Neuronal stem cell (in vitro differentiated cells): ENCODE results near the gene CDC123.

Experiments used
- DNase-seq: peaks from one replicate; pipeline ENCODE4 v3.0.0-alpha.2; 2013; ENCODE audit warnings: low spot score
- H2AFZ ChIP-seq: one replicate; pipeline ENCODE4 v1.6.1; 2013; ENCODE audit warnings: mild to moderate bottlenecking, low read length, inconsistent platforms
- H2AK5ac ChIP-seq: 2 replicates; pipeline ENCODE4 v1.6.1; 2013; ENCODE audit warnings: low read depth, mild to moderate bottlenecking, inconsistent platforms, low read length, moderate library complexity, mixed read lengths
- H2BK120ac ChIP-seq: 2 replicates; pipeline ENCODE4 v1.6.1; 2013; ENCODE audit warnings: low read depth, mild to moderate bottlenecking, inconsistent platforms, low read length, moderate library complexity, mixed read lengths
- H2BK12ac ChIP-seq: one replicate; pipeline ENCODE4 v1.6.1; 2013; ENCODE audit warnings: low read length, inconsistent platforms
- H2BK15ac ChIP-seq: 2 replicates; pipeline ENCODE4 v1.6.1; 2013; ENCODE audit warnings: mild to moderate bottlenecking, low read length, inconsistent platforms, mixed read lengths
- H2BK5ac ChIP-seq: one replicate; pipeline ENCODE4 v1.6.1; 2013; ENCODE audit warnings: inconsistent platforms, mild to moderate bottlenecking, low read length, moderate library complexity
- H3K14ac ChIP-seq: one replicate; pipeline ENCODE4 v1.6.1; 2013; ENCODE audit warnings: low read length, inconsistent platforms
- H3K18ac ChIP-seq: 2 replicates; pipeline ENCODE4 v1.6.1; 2013; ENCODE audit warnings: low read length, inconsistent platforms
- H3K23ac ChIP-seq: 2 replicates; pipeline ENCODE4 v1.6.1; 2013; ENCODE audit warnings: low read depth, mild to moderate bottlenecking, mixed read lengths, low read length, inconsistent platforms; ENCODE audit not compliant: poor library complexity
- H3K27ac ChIP-seq: replicated peaks from 3 replicates; pipeline ENCODE4 v1.5.1; 2013; ENCODE audit warnings: low read length, inconsistent platforms
- H3K27me3 ChIP-seq, 3 experiments: 2 replicates each; pipeline ENCODE4 v1.6.1; 2013; ENCODE audit warnings: low read length in 3 of 3, mild to moderate bottlenecking in 2 of 3, inconsistent platforms in 1 of 3, low read depth in 1 of 3, mixed read lengths in 1 of 3, moderate library complexity in 1 of 3; ENCODE audit not compliant: control insufficient read depth in 3 of 3, insufficient read depth in 3 of 3
- H3K36me3 ChIP-seq, 2 donors: replicated peaks in 1 of 2; 2 replicates each; pipeline ENCODE4 v1.6.1; 2013; ENCODE audit warnings: low read length in 2 of 2; ENCODE audit not compliant: control insufficient read depth in 2 of 2, insufficient read depth in 2 of 2
- H3K4ac ChIP-seq: 2 replicates; pipeline ENCODE4 v1.6.1; 2013; ENCODE audit warnings: inconsistent platforms, mild to moderate bottlenecking, low read length, moderate library complexity
- H3K4me1 ChIP-seq, 2 donors: 1 replicate in 1 of 2; 2 replicates in 1 of 2; pipeline ENCODE4 v1.6.1; 2013; ENCODE audit warnings: low read length in 2 of 2, low read depth in 1 of 2; ENCODE audit not compliant: control insufficient read depth in 2 of 2, insufficient read depth in 1 of 2
- H3K4me2 ChIP-seq: one replicate; pipeline ENCODE4 v1.6.1; 2013; ENCODE audit warnings: mild to moderate bottlenecking, low read length, inconsistent platforms; ENCODE audit not compliant: insufficient read depth, poor library complexity, severe bottlenecking
- H3K4me3 ChIP-seq, 2 donors: 2 replicates each; pipeline ENCODE4 v1.5.1; 2013; ENCODE audit warnings: low read length in 2 of 2, mild to moderate bottlenecking in 2 of 2, inconsistent platforms in 1 of 2, moderate library complexity in 1 of 2
- H3K79me1 ChIP-seq: one replicate; pipeline ENCODE4 v1.6.1; 2013; ENCODE audit warnings: low read depth, mild to moderate bottlenecking, inconsistent platforms, low read length, moderate library complexity
- H3K9ac ChIP-seq: one replicate; pipeline ENCODE4 v1.6.1; 2013; ENCODE audit warnings: mild to moderate bottlenecking, low read depth, low read length, inconsistent platforms; ENCODE audit not compliant: poor library complexity
- H3K9me3 ChIP-seq, 2 donors: replicated peaks in 1 of 2; 2 replicates each; pipeline versions ENCODE3 to v1.6.1; 2013; ENCODE audit warnings: low read length in 2 of 2, mild to moderate bottlenecking in 2 of 2, inconsistent platforms in 1 of 2, low read depth in 1 of 2, mixed read lengths in 1 of 2, moderate library complexity in 1 of 2; ENCODE audit not compliant: control insufficient read depth in 2 of 2, insufficient read depth in 1 of 2
- H4K8ac ChIP-seq: one replicate; pipeline ENCODE4 v1.6.1; 2013; ENCODE audit warnings: low read depth, mild to moderate bottlenecking, inconsistent platforms, low read length, moderate library complexity
- H4K91ac ChIP-seq: one replicate; pipeline ENCODE4 v1.6.1; 2013; ENCODE audit warnings: low read length, low read depth, mild to moderate bottlenecking, inconsistent platforms; ENCODE audit not compliant: poor library complexity
- WGBS, 2 donors: extraction: QIAGEN DNeasy Blood & Tissue Kit; methylation state at CpG; one replicate each; pipeline ENCODE4 v1.1.7; 2013; ENCODE audit warnings: missing lambda C conversion rate in 2 of 2, mixed read lengths in 1 of 2; ENCODE audit not compliant: insufficient read length in 2 of 2, insufficient replicate concordance in 1 of 2; ENCODE audit errors: extremely low coverage in 2 of 2; 5-methylcytosine and 5-hydroxymethylcytosine counted together

The CDC123 gene

DNA sequence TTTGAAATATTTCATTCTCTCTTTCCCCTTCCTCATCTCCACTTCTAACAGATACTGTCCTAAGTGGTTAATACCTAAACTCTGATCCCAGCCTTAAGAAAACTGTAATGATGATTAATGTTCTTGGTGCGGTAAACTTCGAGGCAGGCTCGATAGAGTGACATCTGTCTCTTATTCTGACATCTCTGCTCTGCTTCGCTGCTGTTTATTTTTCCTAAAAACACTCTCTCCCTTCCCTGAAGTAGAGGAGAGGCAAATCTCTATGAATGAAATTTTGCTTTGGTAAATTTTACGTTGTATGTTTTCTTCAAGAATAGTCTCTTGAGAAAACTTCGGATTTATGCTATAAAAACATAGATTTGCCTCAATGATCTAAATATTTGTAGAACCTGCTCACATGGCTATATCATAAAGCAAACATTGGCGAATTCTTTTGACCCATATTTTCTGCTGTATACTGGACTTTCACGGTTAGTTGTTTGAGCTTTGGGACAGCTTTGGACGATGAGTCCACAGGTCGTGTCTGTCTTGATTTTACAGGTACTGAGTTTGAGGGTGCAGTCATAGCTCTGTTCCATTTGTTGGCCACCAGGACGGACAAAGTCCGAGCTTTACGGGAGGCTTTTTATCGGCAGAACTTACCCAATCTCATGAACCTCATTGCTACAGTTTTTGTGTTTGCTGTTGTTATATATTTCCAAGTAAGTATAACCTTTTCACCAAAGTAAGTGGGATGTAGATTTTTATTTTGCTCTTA lies 39.4 kb upstream of the CDC123 start:
- no peak overlapping the region for H3K4me3 ChIP-seq
- H3K4me2 ChIP-seq = no peak overlapping the region
- DNase-seq = no peak
- H3K4ac ChIP-seq = no peak overlapping the region
- no peak overlapping the region for H4K8ac ChIP-seq
- no peak overlapping the region for H3K23ac ChIP-seq
- no peak overlapping the region for H3K27ac ChIP-seq
- H4K91ac ChIP-seq = no peak overlapping the region
- no peak overlapping the region for H2AK5ac ChIP-seq
- H3K36me3 ChIP-seq = peaks cover 18 to 88% of the 10 kb centered on the region in 2 donors
- no peak overlapping the region for H3K18ac ChIP-seq
- no peak overlapping the region for H3K9ac ChIP-seq
- H2AFZ ChIP-seq = no peak overlapping the region
- H3K14ac ChIP-seq = no peak overlapping the region
- no peak overlapping the region for H2BK120ac ChIP-seq
- no peak overlapping the region for H2BK5ac ChIP-seq
- no peaks in the 10 kb centered on the region for H3K9me3 ChIP-seq
- H3K79me1 ChIP-seq = no peaks in the 10 kb centered on the region
- no peak overlapping the region for H2BK15ac ChIP-seq
- WGBS, 2 donors = no CpG with 5 or more reads among the region's 14 CpGs
- H3K4me1 ChIP-seq = peaks cover 0 to 4% of the 10 kb centered on the region in 2 donors
- H2BK12ac ChIP-seq = no peak overlapping the region
- no peaks in the 10 kb centered on the region for H3K27me3 ChIP-seq

DNA sequence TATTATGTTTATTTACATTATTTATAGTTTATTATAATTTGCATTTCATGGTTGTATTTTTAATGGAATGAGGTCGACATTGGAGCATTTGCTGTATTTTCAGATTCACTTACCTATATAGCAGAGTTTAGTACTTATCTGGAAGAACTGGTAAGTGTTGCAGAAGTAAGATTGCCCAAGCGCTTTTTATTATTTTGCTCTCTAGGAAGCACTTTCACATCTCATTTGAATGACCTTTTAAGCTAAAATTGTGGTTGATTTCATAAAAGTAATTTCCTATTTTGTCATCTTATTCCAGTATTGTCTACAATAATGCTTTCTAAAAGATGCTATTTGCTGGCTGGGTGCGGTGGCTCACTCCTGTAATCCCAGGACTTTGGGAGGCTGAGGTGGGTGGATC lies 37.9 kb upstream of the CDC123 start:
- Histone ChIP-seq H2BK15ac (no peak overlapping the region), H3K9ac (no peak overlapping the region), H2BK120ac (no peak overlapping the region), H3K79me1 (no peaks in the 10 kb centered on the region), H3K27ac (no peak overlapping the region), H3K14ac (no peak overlapping the region), H3K9me3 (no peaks in the 10 kb centered on the region), H3K18ac (no peak overlapping the region), H4K91ac (no peak overlapping the region), H2BK12ac (no peak overlapping the region), H2AFZ (no peak overlapping the region), H4K8ac (no peak overlapping the region), H3K36me3 (peaks cover 23 to 95% of the 10 kb centered on the region in 2 donors), H3K27me3 (no peaks in the 10 kb centered on the region), H2AK5ac (no peak overlapping the region), H3K4me2 (no peak overlapping the region), H3K4me3 (no peak overlapping the region), H3K23ac (no peak overlapping the region), H3K4me1 (peaks cover 0 to 4% of the 10 kb centered on the region in 2 donors), H2BK5ac (no peak overlapping the region), H3K4ac (no peak overlapping the region)
- WGBS, 2 donors = no CpG with 5 or more reads among the region's 3 CpGs
- DNase-seq = no peak

DNA sequence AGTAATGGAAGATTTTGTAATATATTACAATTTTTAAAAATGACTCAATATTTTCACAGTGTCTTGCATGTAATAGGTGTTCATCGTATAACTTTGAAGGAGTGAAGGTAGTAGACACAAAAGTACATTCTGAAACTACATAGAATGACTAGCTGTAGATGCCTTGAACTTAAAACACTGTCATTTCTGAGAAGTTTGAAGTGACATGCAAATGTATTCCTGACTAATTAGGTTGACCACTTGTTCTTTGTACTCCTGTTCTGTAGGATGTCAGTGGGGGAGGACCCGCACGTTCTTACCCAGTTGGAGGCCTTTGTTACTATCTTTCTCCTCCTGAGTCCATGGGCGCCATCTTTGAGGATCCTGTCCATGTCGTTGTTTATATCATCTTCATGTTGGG lies 35.3 kb upstream of the CDC123 start:
- no CpG with 5 or more reads among the region's 5 CpGs for WGBS, 2 donors
- Histone ChIP-seq H2AK5ac (no peak overlapping the region), H3K27ac (no peak overlapping the region), H3K79me1 (no peaks in the 10 kb centered on the region), H4K91ac (no peak overlapping the region), H2BK12ac (no peak overlapping the region), H3K4me1 (no peaks in the 10 kb centered on the region), H2AFZ (no peak overlapping the region), H3K4me2 (no peak overlapping the region), H3K9me3 (no peaks in the 10 kb centered on the region), H3K4me3 (no peak overlapping the region), H4K8ac (no peak overlapping the region), H2BK120ac (no peak overlapping the region), H3K14ac (no peak overlapping the region), H3K18ac (no peak overlapping the region), H3K27me3 (no peaks in the 10 kb centered on the region), H3K9ac (no peak overlapping the region), H3K23ac (no peak overlapping the region), H2BK15ac (no peak overlapping the region), H2BK5ac (no peak overlapping the region), H3K4ac (no peak overlapping the region), H3K36me3 (peaks cover 30 to 96% of the 10 kb centered on the region in 2 donors)
- DNase-seq = no peak

DNA sequence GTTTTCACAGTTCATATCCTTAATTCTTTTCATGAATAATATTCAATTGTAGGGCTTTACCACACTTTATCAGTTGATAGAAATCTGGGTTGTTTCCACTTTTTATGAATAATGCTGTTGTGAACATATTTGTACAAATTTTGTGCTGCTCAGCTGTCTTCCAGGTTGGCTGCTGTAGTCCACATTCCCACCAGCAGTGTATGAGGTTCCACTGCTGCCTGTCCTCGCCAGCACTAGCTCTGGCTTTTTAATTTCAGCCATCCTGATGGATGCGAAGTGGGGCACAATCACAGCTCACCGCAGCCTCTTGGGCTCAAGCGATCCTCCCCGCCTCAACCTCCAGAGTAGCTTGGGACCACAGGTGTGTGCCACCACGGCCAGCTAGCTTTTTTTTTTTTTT lies 33.1 kb upstream of the CDC123 start:
- Histone ChIP-seq H3K4me2 (no peak overlapping the region), H2BK5ac (no peak overlapping the region), H2BK15ac (no peak overlapping the region), H2BK12ac (no peak overlapping the region), H4K8ac (no peak overlapping the region), H3K4ac (no peak overlapping the region), H3K27me3 (no peaks in the 10 kb centered on the region), H3K18ac (no peak overlapping the region), H2BK120ac (no peak overlapping the region), H3K14ac (no peak overlapping the region), H3K27ac (no peak overlapping the region), H4K91ac (no peak overlapping the region), H3K9ac (no peak overlapping the region), H2AK5ac (no peak overlapping the region), H3K23ac (no peak overlapping the region), H3K4me1 (no peaks in the 10 kb centered on the region), H3K36me3 (peaks cover 31 to 96% of the 10 kb centered on the region in 2 donors), H2AFZ (no peak overlapping the region), H3K9me3 (no peaks in the 10 kb centered on the region), H3K79me1 (no peaks in the 10 kb centered on the region), H3K4me3 (no peak overlapping the region)
- WGBS, 2 donors = no CpG with 5 or more reads among the region's 6 CpGs
- no peak for DNase-seq
